GM12892 (cell line): ENCODE measurements around the gene NECTIN3.

ENCODE experiments used
- POLR2A ChIP-seq: IDR thresholded peaks from 2 replicates; pipeline ENCODE4 v1.6.1; 2011; ENCODE audit warnings: low read depth, low read length, control low read depth
- POLR2AphosphoS5 ChIP-seq: IDR thresholded peaks from 2 replicates; pipeline ENCODE4 v1.6.1; 2011; ENCODE audit warnings: low read depth, low read length, control low read depth

- no peak for TF ChIP-seq POLR2A
- TF ChIP-seq POLR2AphosphoS5 = no peak
Observed at GRCh38 chr3:111112913-111113312, 41.3 kb downstream of the NECTIN3 start.
